Thoracic aorta (tissue), 2 donors: ENCODE measurements around the gene PLEKHH3. TPM values are rescaled to one million over a fixed set of nuclear protein-coding genes. Genes with fewer than 3 reads are reported as not detected.

Experiments used
- ATAC-seq: fragments of 150-250 bp; one replicate; pipeline ENCODE4 v1.8.0; 2017; ENCODE audit warnings: low read depth; ENCODE audit not compliant: insufficient number of reproducible peaks, low FRiP score
- DNase-seq: peaks from one replicate; pipeline ENCODE4 v3.0.0-alpha.2; 2020; ENCODE audit warnings: low spot score
- H3K27ac ChIP-seq, 2 donors: fragments of 200-600 bp; sonication (generic); 1 replicate in 1 of 2; 2 replicates in 1 of 2; pipeline ENCODE4 v1.5.1; 2016; ENCODE audit warnings: mild to moderate bottlenecking in 2 of 2, moderate library complexity in 2 of 2
- H3K27me3 ChIP-seq: fragments of 200-600 bp; sonication (generic); replicated peaks from 2 replicates; pipeline ENCODE4 v1.6.0; 2016; ENCODE audit warnings: mild to moderate bottlenecking; ENCODE audit not compliant: insufficient read depth
- H3K36me3 ChIP-seq: fragments of 200-600 bp; sonication (generic); one replicate; pipeline ENCODE4 v1.5.1; 2016
- H3K4me1 ChIP-seq, 2 donors: fragments of 200-600 bp; sonication (generic); 1 replicate in 1 of 2; 2 replicates in 1 of 2; pipeline versions ENCODE4 v1.5.1 to v1.6.0; 2016; ENCODE audit warnings: low read depth in 2 of 2, mild to moderate bottlenecking in 1 of 2; ENCODE audit not compliant: control insufficient read depth in 1 of 2
- H3K4me3 ChIP-seq: fragments of 200-600 bp; sonication (generic); 2 replicates; pipeline ENCODE4 v1.5.1; 2016; ENCODE audit warnings: mild to moderate bottlenecking
- H3K9me3 ChIP-seq: fragments of 200-600 bp; sonication (generic); 2 replicates; pipeline ENCODE4 v1.5.1; 2016
- CTCF ChIP-seq: fragments of 200-600 bp; sonication (generic); IDR thresholded peaks from one replicate; pipeline ENCODE4 v1.5.1; 2019; ENCODE audit warnings: antibody characterized with exemption
- total RNA-seq, 2 donors: library from RNA; depleted of rRNA; stranded (reverse); fragments of >200 nt; gene quantifications; one replicate each; pipeline versions ENCODE4 v1.1.0 to v1.2.3, GENCODE V29; 2016

The PLEKHH3 gene
- total RNA-seq, 2 donors from 2014 or later: 54.8 to 59.2 TPM

- ATAC-seq (no peak), DNase-seq (no peak)
- H3K27me3 ChIP-seq: no peaks in the 10 kb centered on the region
- TF ChIP-seq CTCF: no peak
- no peaks in the 10 kb centered on the region for H3K4me1 ChIP-seq
- peaks cover 83% of the 10 kb centered on the region for H3K36me3 ChIP-seq
- H3K27ac ChIP-seq: no peak overlapping the region
- H3K9me3 ChIP-seq: no peaks in the 10 kb centered on the region
- H3K4me3 ChIP-seq: no peak overlapping the region
These were observed 31.8 kb upstream of the PLEKHH3 start for GRCh38 chr17:42708588-42708987.

GRCh38 chr17:42706732-42707131 lies 29.9 kb upstream of the PLEKHH3 start:
- no peak for TF ChIP-seq CTCF
- Histone ChIP-seq H3K4me3 (no peak overlapping the region), H3K27ac (no peak overlapping the region), H3K36me3 (peaks cover 84% of the 10 kb centered on the region), H3K4me1 (no peaks in the 10 kb centered on the region), H3K27me3 (no peaks in the 10 kb centered on the region), H3K9me3 (no peaks in the 10 kb centered on the region)
- DNase-seq (no peak), ATAC-seq (no peak)

- DNase-seq (no peak), ATAC-seq (no peak)
- Histone ChIP-seq H3K4me1 (no peaks in the 10 kb centered on the region), H3K4me3 (no peak overlapping the region), H3K27ac (no peak overlapping the region), H3K36me3 (peaks cover 70% of the 10 kb centered on the region), H3K27me3 (no peaks in the 10 kb centered on the region), H3K9me3 (no peaks in the 10 kb centered on the region)
- TF ChIP-seq CTCF: no peak
These were observed 28.2 kb upstream of the PLEKHH3 start for GRCh38 chr17:42704837-42705494.

- Histone ChIP-seq H3K27me3 (no peaks in the 10 kb centered on the region), H3K4me3 (no peak overlapping the region), H3K4me1 (no peaks in the 10 kb centered on the region), H3K27ac (no peak overlapping the region), H3K9me3 (no peaks in the 10 kb centered on the region), H3K36me3 (peaks cover 65% of the 10 kb centered on the region)
- TF ChIP-seq CTCF: no peak
- DNase-seq: no peak
- ATAC-seq: no peak
These were observed 27.7 kb upstream of the PLEKHH3 start for GRCh38 chr17:42704490-42704836.

GRCh38 chr17:42702446-42702845 lies 25.7 kb upstream of the PLEKHH3 start:
- no peak for ATAC-seq
- H3K27me3 ChIP-seq: no peaks in the 10 kb centered on the region
- H3K4me3 ChIP-seq: no peak overlapping the region
- no peaks in the 10 kb centered on the region for H3K9me3 ChIP-seq
- no peak for DNase-seq
- H3K27ac ChIP-seq: no peak overlapping the region
- no peaks in the 10 kb centered on the region for H3K4me1 ChIP-seq
- TF ChIP-seq CTCF: no peak
- peaks cover 53% of the 10 kb centered on the region for H3K36me3 ChIP-seq
